PC-9 (cell line): ENCODE results near the gene FAM193A. TPM values are rescaled to one million over a fixed set of nuclear protein-coding genes. Genes with fewer than 3 reads are reported as not detected.
"Not testable (repeated sequence)": the region's sequence is repeated elsewhere in the genome, so short reads cannot be mapped to it uniquely, and the experiment has no call there.

Experiments used
- BruUV-seq: library from RNA; stranded (reverse); fragments of 400-500 nt; replicated peaks from 2 replicates; lab custom pipeline; 2021; lab: Mats Ljungman, UMichigan
- CTCF ChIA-PET: fragments of 300-600 bp; sonication (Branson Sonifier 250); formaldehyde crosslinking; loops from one replicate; lab custom pipeline; 2022; ENCODE audit warnings: antibody characterized with exemption; lab: Charles Lee
- POLR2A ChIA-PET: fragments of 300-600 bp; sonication (Branson Sonifier 250); formaldehyde crosslinking; loops from one replicate; lab custom pipeline; 2022; ENCODE audit warnings: antibody characterized with exemption; ENCODE audit not compliant: unreplicated experiment; lab: Charles Lee
- DNase-seq, 2 experiments: peaks; one replicate each; pipeline versions ENCODE4 v3.0.0 to v3.0.0-alpha.2; 2015 to 2022; ENCODE audit warnings: mixed read lengths in 1 of 2
- H2AFZ ChIP-seq: fragments of 200-600 bp; sonication (generic); 2 replicates; pipeline ENCODE4 v1.8.1; 2017; ENCODE audit warnings: antibody characterized with exemption
- H3F3A ChIP-seq: fragments of 200-600 bp; sonication (generic); 2 replicates; pipeline ENCODE4 v1.8.1; 2017; ENCODE audit warnings: antibody characterized with exemption, mild to moderate bottlenecking, low read depth; ENCODE audit not compliant: insufficient read depth
- H3K27ac ChIP-seq: fragments of 200-600 bp; sonication (generic); 2 replicates; pipeline ENCODE4 v1.6.1; 2016; ENCODE audit warnings: mixed run types
- H3K27me3 ChIP-seq: fragments of 200-600 bp; sonication (generic); 2 replicates; pipeline ENCODE4 v1.6.1; 2016; ENCODE audit warnings: low read depth, mixed run types; ENCODE audit not compliant: insufficient read depth
- H3K36me3 ChIP-seq: fragments of 200-600 bp; sonication (generic); 2 replicates; pipeline ENCODE4 v1.6.1; 2016; ENCODE audit warnings: low read depth, mixed run types
- H3K4me1 ChIP-seq: fragments of 200-600 bp; sonication (generic); replicated peaks from 2 replicates; pipeline ENCODE4 v1.6.1; 2016; ENCODE audit warnings: mixed run types; ENCODE audit not compliant: insufficient read depth
- H3K4me2 ChIP-seq: fragments of 200-600 bp; sonication (generic); 2 replicates; pipeline ENCODE4 v1.6.1; 2017; ENCODE audit warnings: mixed run types
- H3K4me3 ChIP-seq: fragments of 200-600 bp; sonication (generic); 2 replicates; pipeline ENCODE4 v1.6.1; 2016; ENCODE audit warnings: mixed run types
- H3K79me2 ChIP-seq: fragments of 200-600 bp; sonication (generic); 2 replicates; pipeline ENCODE4 v1.6.1; 2017; ENCODE audit warnings: low read depth, mixed run types
- H3K9me2 ChIP-seq: fragments of 200-600 bp; sonication (generic); 2 replicates; pipeline ENCODE4 v1.8.1; 2017; ENCODE audit warnings: mild to moderate bottlenecking; ENCODE audit not compliant: insufficient read depth
- H3K9me3 ChIP-seq: fragments of 200-600 bp; sonication (generic); 2 replicates; pipeline ENCODE4 v1.8.1; 2016; ENCODE audit warnings: low read depth; ENCODE audit not compliant: insufficient read depth
- H4K20me1 ChIP-seq: fragments of 200-600 bp; sonication (generic); 2 replicates; pipeline ENCODE4 v1.8.1; 2017; ENCODE audit not compliant: insufficient read depth
- CTCF ChIP-seq: fragments of 200-600 bp; sonication (generic); conservative IDR thresholded peaks from 2 replicates; pipeline ENCODE4 v1.6.1; 2017; ENCODE audit warnings: mixed run types, antibody characterized with exemption, mild to moderate bottlenecking, moderate library complexity
- EZH2 ChIP-seq: fragments of 200-600 bp; sonication (generic); IDR thresholded peaks from 2 replicates; pipeline ENCODE4 v1.8.0; 2017; ENCODE audit warnings: antibody characterized with exemption, low read depth
- intact Hi-C: fragments of 100-400 bp; cut with micrococcal nuclease; formaldehyde crosslinking; loops from one replicate; pipeline ENCODE4 v1.10.0; 2022; ENCODE audit not compliant: unreplicated experiment
- total RNA-seq: library from RNA; stranded (reverse); gene quantifications from 2 replicates; pipeline ENCODE4 v1.2.3, GENCODE V29; 2021

FAM193A gene
- total RNA-seq, 1 experiment from 2014 or later: 23.4 TPM

GRCh38 chr4:2545321-2546013 lies 9.0 kb downstream of the FAM193A start:
- no peak overlapping the region for H3K4me3 ChIP-seq
- peaks cover 8% of the 10 kb centered on the region; the same call in 1 of the 2 replicates for H4K20me1 ChIP-seq
- H3K36me3 ChIP-seq: no peaks in the 10 kb centered on the region
- H3K9me2 ChIP-seq: no peaks in the 10 kb centered on the region
- TF ChIP-seq CTCF: no peak
- ChIA-PET POLR2A (no interaction called here), CTCF (no interaction called here)
- no peak for DNase-seq
- H3K27me3 ChIP-seq: no peaks in the 10 kb centered on the region
- intact Hi-C loops: no loop called here
- no peaks in the 10 kb centered on the region for H3F3A ChIP-seq
- peaks cover 75% of the 10 kb centered on the region for H3K79me2 ChIP-seq
- no peaks in the 10 kb centered on the region for H3K4me1 ChIP-seq
- H3K4me2 ChIP-seq: no peak overlapping the region
- no peaks in the 10 kb centered on the region for H3K9me3 ChIP-seq
- BruUV-seq: no TSS peak
- H2AFZ ChIP-seq: no peak overlapping the region
- H3K27ac ChIP-seq: no peak overlapping the region

- Histone ChIP-seq H3K27me3 (no peaks in the 10 kb centered on the region), H3K4me3 (no peak overlapping the region), H3K4me2 (no peak overlapping the region), H3K9me3 (no peaks in the 10 kb centered on the region), H3K36me3 (no peaks in the 10 kb centered on the region), H3K27ac (no peak overlapping the region), H3K79me2 (peaks cover 72% of the 10 kb centered on the region), H3K9me2 (no peaks in the 10 kb centered on the region), H3K4me1 (no peaks in the 10 kb centered on the region), H3F3A (no peaks in the 10 kb centered on the region), H2AFZ (no peak overlapping the region), H4K20me1 (peaks cover 7% of the 10 kb centered on the region; the same call in 1 of the 2 replicates)
- no peak for TF ChIP-seq EZH2
- TF ChIP-seq CTCF: no peak
- CTCF ChIA-PET: no interaction called here
- no TSS peak for BruUV-seq
- POLR2A ChIA-PET: no interaction called here
- no peak for DNase-seq
- intact Hi-C loops: no loop called here
Measured at GRCh38 chr4:2546286-2546823, 9.9 kb downstream of the FAM193A start.

- H3K4me3 ChIP-seq, H3K4me2 ChIP-seq, H3K36me3 ChIP-seq, H3K27me3 ChIP-seq, H3K27ac ChIP-seq, CTCF ChIA-PET, H3K9me3 ChIP-seq, H4K20me1 ChIP-seq, H2AFZ ChIP-seq, H3K4me1 ChIP-seq, H3F3A ChIP-seq, H3K9me2 ChIP-seq, intact Hi-C loops, DNase-seq, POLR2A ChIA-PET, BruUV-seq: not testable (repeated sequence)
- H3K79me2 ChIP-seq: peaks cover 67% of the 10 kb centered on the region
Measured at GRCh38 chr4:2546961-2547691, 10.7 kb downstream of the FAM193A start.
